Renal cortex interstitium (tissue), 11 donors: ENCODE measurements around the gene PTTG1IP. TPM values are rescaled to one million over a fixed set of nuclear protein-coding genes. Genes with fewer than 3 reads are reported as not detected.
A peak's percentile ranks its signal among the peaks of the same experiment; 100 is the strongest.

ENCODE experiments used
- DNase-seq, 11 donors: peaks; one replicate each; pipeline ENCODE4 v3.0.0-alpha.2; 2013; ENCODE audit warnings: low read depth in 9 of 11, low spot score in 4 of 11; ENCODE audit errors: extremely low read depth in 1 of 11
- polyA plus RNA-seq, 3 donors: library from polyadenylated mRNA; unstranded; fragments of 120-200 nt; gene quantifications; one replicate each; pipeline ENCODE4 v1.2.1, GENCODE V29; 2013; ENCODE audit not compliant: insufficient read length in 3 of 3

Gene PTTG1IP
- polyA plus RNA-seq, 3 donors, result 260 to 299 (median 281) TPM

DNA sequence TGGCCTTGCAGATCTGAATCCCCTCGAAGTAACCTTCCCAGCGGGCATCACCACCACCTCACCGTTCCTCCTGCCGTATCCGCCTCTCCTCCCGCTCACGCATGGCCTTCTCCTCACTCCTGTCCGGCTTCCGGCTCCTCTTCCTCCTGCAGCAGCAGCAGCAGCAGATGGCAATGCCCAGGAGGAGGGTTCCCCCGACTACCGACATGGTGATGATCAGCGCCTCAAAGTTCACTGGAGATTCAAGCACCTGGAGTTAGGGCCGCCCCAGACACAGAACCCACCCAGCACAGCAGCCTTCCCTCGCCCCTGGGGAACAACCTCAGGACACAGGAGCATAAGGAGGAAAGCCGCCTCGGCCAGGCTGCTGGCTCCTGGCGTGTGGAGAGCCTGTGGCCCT is 17.4 kb downstream of the PTTG1IP start:
- no peak for DNase-seq

DNA sequence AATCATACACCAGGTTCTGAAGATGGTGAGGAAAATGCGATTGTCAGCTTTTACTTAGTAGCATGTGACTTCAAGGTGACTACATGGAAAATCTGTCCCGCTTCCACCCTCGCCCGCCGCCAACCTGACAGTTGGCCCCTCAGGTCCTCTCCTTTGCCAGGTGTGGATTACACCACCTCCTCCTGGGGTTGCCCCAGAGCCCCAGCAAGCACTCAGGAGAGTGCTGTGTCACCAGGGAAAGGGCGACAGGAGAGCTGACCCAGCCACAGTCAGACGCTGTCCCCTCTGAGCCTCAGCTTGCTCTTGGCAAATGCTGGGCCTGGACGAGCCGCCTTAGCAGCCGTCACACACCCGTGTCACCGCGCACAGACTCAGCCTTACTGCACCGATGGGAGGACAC is 17.9 kb downstream of the PTTG1IP start:
- DNase-seq, result no peak

DNA sequence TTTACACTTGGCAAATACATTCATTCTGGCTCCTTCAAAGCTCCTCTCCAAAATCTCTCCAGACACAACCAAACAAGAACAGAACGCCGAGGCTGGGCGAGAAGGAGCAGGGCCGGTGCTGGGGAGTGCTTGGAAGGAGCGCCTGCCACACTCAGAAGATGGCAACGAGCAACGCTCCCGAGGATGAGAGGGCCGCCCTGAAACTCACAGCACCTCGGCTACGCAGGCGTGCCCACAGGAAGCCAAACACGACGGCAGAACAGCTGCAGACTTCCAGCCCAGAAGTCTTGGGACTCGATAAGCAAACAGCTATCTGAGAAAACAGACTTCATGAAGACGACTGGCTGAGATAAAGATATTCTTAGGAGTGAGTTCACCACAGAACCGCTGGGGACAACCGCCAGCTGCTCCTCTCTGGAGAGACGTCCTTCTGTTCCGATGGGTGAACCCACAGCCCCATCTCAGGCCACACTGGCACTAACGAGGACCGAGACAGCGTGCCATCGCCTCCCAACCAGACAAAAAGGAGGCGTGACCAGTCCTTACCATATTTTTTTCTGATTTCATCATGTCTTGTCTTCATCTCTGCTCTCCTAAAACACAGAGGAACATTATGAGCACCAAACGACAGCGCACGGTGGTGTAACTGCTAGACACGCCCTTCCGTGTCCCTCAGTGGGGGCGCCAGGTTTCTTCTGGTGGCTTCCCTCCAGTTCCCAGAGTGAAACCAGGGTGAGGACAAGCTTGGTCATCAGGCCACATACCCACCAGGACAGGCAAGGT is 18.6 kb downstream of the PTTG1IP start:
- no peak for DNase-seq

DNA sequence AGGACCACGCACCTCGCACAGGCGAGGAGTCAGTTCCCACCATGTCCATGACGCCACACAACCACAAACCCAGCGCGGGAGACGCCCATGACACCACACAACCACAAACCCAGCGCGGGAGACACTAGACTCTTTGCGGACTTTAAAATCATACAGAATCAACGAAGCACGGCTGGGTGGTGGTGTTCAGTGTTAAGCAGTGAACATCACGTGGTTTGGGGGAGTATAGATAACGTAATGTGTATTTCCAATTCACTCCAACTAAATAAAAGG is 19.2 kb downstream of the PTTG1IP start:
- no peak for DNase-seq

- no peak for DNase-seq
Observed at GRCh38 chr21:44853601-44854390, 19.7 kb downstream of the PTTG1IP start.

GRCh38 chr21:44850905-44851657 is 22.4 kb downstream of the PTTG1IP start:
- DNase-seq, result no peak

GRCh38 chr21:44850208-44850800 is 23.2 kb downstream of the PTTG1IP start:
- no peak for DNase-seq

GRCh38 chr21:44849616-44850130 is 23.8 kb downstream of the PTTG1IP start:
- no peak for DNase-seq

DNA sequence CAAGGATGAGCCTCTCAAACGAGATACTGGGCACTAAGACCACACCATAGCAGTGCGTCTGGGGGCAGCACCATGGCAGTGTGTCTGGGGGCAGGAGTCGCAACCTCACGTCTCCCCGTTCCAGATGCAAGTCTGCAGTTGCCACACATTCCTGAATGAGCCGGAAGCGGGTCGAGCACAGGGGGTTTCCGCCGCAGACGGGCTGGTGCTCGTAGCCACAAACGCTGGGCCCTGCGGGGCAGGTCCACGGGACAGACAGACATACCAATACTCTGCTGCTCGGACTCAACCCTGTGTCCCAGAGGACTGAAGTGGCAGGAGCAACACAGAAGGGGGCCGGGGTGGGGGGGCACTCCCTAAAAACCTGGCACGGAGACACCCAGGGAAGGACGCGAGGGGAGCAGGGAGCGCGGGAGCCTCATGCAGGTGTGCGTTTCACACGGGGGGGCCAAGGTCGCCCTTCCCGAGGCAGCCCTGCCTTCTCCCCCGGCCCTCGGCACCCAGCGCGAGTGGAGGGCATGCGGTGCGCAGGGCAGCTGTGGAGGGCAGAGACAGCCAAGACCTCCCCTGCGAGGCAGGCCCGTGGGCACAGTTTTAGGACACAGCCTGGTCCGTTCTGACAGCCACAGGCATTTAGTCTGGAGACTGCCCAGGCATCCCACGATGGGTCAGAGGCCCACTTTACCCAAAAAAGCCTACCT is 24.5 kb downstream of the PTTG1IP start:
- DNase-seq, result no peak

DNA sequence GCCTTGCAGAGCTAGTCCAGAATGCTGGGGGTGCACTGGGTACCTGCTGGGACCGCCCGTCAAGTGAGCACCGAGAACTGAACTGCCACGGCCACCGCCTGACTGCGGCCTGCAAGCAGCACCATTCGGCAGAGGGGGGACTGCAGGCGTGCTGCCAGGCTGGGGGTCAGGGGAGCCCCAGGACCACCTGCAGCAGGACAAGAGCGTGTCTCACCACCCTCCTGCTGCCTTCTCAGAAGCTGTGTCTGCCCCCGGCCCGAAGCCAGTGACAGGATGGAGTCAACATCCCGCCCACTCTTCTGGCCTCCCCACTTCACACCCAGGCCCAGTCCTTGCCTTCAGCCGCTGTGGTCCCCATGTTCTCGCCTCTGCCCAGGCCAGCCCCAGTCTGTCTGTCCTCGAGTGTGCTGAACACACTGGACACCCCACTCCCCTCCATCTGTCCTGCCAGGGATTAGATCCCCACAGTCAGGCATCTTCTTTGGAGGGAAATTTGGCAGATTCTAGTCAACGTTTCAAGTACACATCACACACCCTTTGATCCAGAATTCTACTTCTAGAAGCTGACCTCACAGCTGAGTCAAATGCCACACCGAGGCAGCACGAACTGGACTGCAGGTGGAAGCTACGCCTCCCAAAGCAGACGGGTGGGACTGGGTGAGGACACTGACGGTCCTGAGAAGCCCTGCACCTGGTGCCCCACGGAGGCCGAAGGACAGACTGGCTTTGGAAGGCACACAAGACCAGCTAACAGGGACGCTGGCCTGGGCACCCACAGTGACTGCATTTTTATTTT is 26.0 kb downstream of the PTTG1IP start:
- DNase-seq, result no peak

GRCh38 chr21:44846485-44847260 is 26.8 kb downstream of the PTTG1IP start:
- DNase-seq, result no peak

- no peak for DNase-seq
Observed at GRCh38 chr21:44846224-44846484, 27.3 kb downstream of the PTTG1IP start.

DNA sequence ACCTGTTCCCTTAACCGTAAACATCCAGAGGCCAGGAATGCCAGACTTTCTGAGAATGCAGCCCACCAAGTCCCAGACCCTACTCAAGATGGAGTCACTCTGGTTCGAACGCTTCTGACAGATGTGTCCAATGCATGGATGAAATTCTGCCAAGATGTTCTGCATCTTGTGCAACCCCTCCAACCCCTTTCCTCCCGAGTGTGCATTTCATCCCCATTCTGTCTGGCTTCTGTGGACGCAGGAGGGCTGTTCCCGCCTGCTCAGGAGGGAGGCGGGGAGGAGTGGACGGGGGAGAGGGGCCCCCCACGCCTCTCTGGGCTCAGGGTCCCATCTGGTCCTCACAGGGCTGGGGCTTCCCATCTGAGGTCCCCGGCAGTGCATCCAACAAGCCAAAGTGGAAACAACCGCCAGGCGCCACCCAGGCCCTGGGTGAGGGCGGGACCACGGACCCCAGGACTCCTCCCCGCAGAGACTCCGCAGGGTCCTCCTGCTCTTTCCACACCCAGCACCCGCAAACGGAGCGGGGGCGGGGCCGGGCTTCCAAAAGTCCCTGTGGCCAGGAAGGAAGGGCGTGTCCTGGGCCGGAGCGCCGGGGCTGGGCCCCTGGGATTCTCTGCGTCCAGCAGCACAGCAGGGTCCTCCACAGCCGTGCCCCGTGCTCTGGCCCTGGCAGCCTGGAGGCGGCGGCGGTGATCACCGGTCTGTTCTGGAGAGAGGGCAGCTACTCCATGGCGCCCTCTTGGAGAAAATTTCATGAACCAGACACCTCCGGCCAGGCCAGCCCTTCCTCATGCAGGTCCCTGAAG is 27.9 kb downstream of the PTTG1IP start:
- peak in 3 of 11 donors; percentile 33 to 55 (median 33) for DNase-seq

DNA sequence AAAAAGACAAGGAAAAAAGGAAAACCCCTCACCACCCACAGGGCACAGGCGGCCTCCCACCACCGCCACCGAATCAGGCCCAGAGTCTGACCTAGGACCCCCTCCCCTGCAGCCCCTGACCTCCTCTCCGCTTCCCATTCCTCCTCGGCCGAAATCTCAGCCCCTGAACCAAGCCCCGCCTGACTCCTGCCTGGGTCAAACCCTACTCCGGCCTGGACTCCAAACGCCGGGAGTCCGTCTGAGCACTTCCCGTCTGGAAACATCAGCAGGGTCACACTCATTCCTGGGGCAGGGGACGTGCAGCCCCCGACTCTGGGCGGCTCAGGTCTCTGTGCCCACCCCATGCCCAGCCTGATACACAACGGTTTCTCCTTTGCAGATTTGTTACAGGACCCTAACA is 29.2 kb downstream of the PTTG1IP start:
- no peak for DNase-seq

- DNase-seq, result no peak
Observed at GRCh38 chr21:44842721-44843445, 30.6 kb downstream of the PTTG1IP start.

DNA sequence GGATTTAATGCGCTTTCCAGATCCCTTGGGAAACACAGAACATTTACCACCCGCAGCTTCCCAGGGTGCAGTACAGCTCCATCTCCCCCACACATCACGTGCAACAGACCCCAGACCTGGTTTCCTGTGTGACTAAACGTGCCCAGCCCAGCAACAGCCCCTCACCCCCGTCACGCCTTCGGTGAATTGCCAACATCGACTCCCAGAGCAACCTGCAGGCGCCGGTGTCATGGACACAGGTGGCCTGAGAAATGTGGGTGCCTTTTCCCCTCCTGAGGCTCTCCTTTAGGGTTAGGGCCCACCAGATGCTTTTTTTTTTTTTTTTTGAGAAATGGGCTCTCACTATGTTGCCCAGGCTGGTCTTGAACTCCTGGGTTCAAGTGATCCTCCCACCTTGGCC is 31.4 kb downstream of the PTTG1IP start:
- no peak for DNase-seq
